Measurements from ENCODE around the gene EML4.
A peak's percentile ranks its signal among the peaks of the same experiment; 100 is the strongest.

Gene EML4

GRCh38 chr2:42238644-42239288 is 69.6 kb downstream of the EML4 start:
- H3K4me3 Mint-ChIP-seq: no peak overlapping the region
- H3K27me3 Mint-ChIP-seq: no peaks in the 10 kb centered on the region
- H3K36me3 Mint-ChIP-seq: peaks cover 2% of the 10 kb centered on the region
- no peak overlapping the region for H3K27ac Mint-ChIP-seq
- peaks cover 86% of the 10 kb centered on the region for H3K4me1 Mint-ChIP-seq
- H3K9me3 Mint-ChIP-seq: no peaks in the 10 kb centered on the region

- H3K4me1 Mint-ChIP-seq: peaks cover 85% of the 10 kb centered on the region
- peaks cover 2% of the 10 kb centered on the region for H3K36me3 Mint-ChIP-seq
- no peaks in the 10 kb centered on the region for H3K27me3 Mint-ChIP-seq
- H3K9me3 Mint-ChIP-seq: no peaks in the 10 kb centered on the region
- no peak overlapping the region for H3K4me3 Mint-ChIP-seq
- H3K27ac Mint-ChIP-seq: peak overlapping the region; percentile 88
Observed at GRCh38 chr2:42239289-42239661, 70.1 kb downstream of the EML4 start.

- peak overlapping the region; percentile 88 for H3K27ac Mint-ChIP-seq
- H3K4me1 Mint-ChIP-seq: peaks cover 89% of the 10 kb centered on the region
- peak overlapping the region; percentile 54 for H3K4me3 Mint-ChIP-seq
- H3K9me3 Mint-ChIP-seq: no peaks in the 10 kb centered on the region
- H3K27me3 Mint-ChIP-seq: no peaks in the 10 kb centered on the region
- H3K36me3 Mint-ChIP-seq: peaks cover 6% of the 10 kb centered on the region
Observed at GRCh38 chr2:42239811-42240210, 70.7 kb downstream of the EML4 start.

- no peak overlapping the region for H3K4me3 Mint-ChIP-seq
- peak overlapping the region; percentile 90 for H3K27ac Mint-ChIP-seq
- peaks cover 81% of the 10 kb centered on the region for H3K4me1 Mint-ChIP-seq
- no peaks in the 10 kb centered on the region for H3K27me3 Mint-ChIP-seq
- peaks cover 12% of the 10 kb centered on the region for H3K36me3 Mint-ChIP-seq
- H3K9me3 Mint-ChIP-seq: no peaks in the 10 kb centered on the region
Observed at GRCh38 chr2:42241517-42241916, 72.4 kb downstream of the EML4 start.

DNA sequence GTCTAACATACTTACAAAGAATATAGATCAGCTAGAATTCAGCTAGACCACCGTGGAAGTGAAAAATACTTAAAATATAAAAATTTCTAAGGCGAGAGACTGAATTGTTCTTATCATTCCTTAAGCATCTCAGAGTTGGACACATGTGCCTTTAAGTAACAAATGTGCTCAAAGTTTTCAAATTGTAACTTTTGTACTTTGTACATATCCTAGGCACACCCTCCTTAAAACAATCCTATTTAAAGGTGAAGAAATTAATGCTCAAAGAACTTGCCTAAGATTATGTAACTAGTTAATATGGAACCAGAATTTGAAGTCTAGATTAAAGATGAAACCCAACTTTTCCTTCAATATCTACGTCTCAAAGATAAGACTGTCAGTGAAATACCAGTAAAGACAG is 74.1 kb downstream of the EML4 start:
- no peaks in the 10 kb centered on the region for H3K27me3 Mint-ChIP-seq
- H3K36me3 Mint-ChIP-seq: peaks cover 15% of the 10 kb centered on the region
- peak overlapping the region; percentile 9 for H3K27ac Mint-ChIP-seq
- H3K9me3 Mint-ChIP-seq: no peaks in the 10 kb centered on the region
- H3K4me1 Mint-ChIP-seq: peaks cover 73% of the 10 kb centered on the region
- H3K4me3 Mint-ChIP-seq: no peak overlapping the region

DNA sequence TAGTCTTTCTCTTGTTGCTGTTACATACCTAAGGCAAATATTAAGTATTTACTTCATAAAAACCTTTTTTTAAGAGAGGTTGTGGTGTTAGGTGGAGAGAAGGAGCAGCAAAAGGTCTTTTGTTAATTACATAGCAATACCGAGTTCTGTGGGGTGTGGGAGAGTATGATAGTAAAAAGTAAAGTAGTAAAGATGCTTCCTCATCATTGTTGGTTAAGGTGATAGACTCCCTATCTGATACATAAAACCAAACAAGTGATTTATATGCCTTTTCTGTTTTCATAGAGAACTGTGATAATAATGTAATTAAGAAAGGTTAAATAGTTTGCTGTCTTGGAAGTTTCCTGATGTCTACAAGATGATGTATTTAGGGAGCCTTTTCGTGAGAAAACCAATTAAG is 75.4 kb downstream of the EML4 start:
- Mint-ChIP-seq H3K4me1 (peaks cover 73% of the 10 kb centered on the region), H3K4me3 (no peak overlapping the region), H3K9me3 (no peaks in the 10 kb centered on the region), H3K27me3 (no peaks in the 10 kb centered on the region), H3K36me3 (peaks cover 15% of the 10 kb centered on the region), H3K27ac (peak overlapping the region; percentile 36)

- H3K36me3 Mint-ChIP-seq: peaks cover 15% of the 10 kb centered on the region
- H3K27ac Mint-ChIP-seq: no peak overlapping the region
- H3K4me1 Mint-ChIP-seq: peaks cover 73% of the 10 kb centered on the region
- H3K4me3 Mint-ChIP-seq: no peak overlapping the region
- H3K27me3 Mint-ChIP-seq: no peaks in the 10 kb centered on the region
- H3K9me3 Mint-ChIP-seq: no peaks in the 10 kb centered on the region
Observed at GRCh38 chr2:42245396-42245795, 76.2 kb downstream of the EML4 start.

GRCh38 chr2:42246562-42246961 is 77.4 kb downstream of the EML4 start:
- Mint-ChIP-seq H3K9me3 (no peaks in the 10 kb centered on the region), H3K4me1 (peaks cover 73% of the 10 kb centered on the region), H3K27ac (no peak overlapping the region), H3K4me3 (no peak overlapping the region), H3K36me3 (peaks cover 17% of the 10 kb centered on the region), H3K27me3 (no peaks in the 10 kb centered on the region)

DNA sequence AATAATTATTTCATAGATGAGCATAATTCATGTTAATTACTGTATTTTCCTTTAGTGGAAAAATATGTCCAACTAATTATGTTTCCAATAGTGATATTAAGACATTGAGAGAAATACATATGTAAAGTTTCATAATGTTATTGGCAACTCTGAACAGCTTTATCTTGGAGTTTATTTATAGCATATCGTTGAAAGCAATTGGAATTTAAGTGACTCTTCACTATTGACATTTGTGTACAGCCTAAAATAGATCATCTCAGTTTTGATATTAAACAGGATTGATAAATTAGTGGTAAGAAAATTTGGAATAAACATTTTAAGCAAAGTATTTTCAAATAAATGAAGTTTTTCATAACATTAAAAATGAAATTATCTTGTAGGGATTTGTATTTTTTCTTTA is 79.7 kb downstream of the EML4 start:
- Mint-ChIP-seq H3K4me3 (no peak overlapping the region), H3K27me3 (no peaks in the 10 kb centered on the region), H3K27ac (no peak overlapping the region), H3K9me3 (no peaks in the 10 kb centered on the region), H3K36me3 (peaks cover 17% of the 10 kb centered on the region), H3K4me1 (peaks cover 73% of the 10 kb centered on the region)

- H3K36me3 Mint-ChIP-seq: peaks cover 18% of the 10 kb centered on the region
- H3K27ac Mint-ChIP-seq: no peak overlapping the region
- H3K4me1 Mint-ChIP-seq: peaks cover 74% of the 10 kb centered on the region
- H3K9me3 Mint-ChIP-seq: no peaks in the 10 kb centered on the region
- no peak overlapping the region for H3K4me3 Mint-ChIP-seq
- H3K27me3 Mint-ChIP-seq: no peaks in the 10 kb centered on the region
Observed at GRCh38 chr2:42249284-42249683, 80.1 kb downstream of the EML4 start.

DNA sequence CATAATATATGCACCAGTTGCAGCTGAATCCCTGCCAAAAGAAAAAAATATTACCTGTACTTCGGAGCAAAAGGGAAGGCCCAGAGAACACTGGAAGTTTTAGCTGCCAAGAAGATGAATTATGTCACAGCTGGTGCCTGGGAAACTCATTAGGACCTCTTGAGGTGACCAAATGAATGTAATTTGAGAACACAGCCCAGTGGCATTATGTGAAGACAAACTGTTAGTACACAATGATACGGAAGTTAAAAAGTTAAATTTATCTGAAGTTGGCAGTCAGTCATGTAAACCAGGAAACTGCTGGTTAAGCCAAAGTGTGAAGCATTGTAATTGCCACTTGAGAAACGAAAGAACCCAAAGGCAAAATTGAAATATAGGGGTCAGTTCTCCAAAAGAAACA is 80.7 kb downstream of the EML4 start:
- H3K27me3 Mint-ChIP-seq: no peaks in the 10 kb centered on the region
- peaks cover 75% of the 10 kb centered on the region for H3K4me1 Mint-ChIP-seq
- no peak overlapping the region for H3K27ac Mint-ChIP-seq
- no peak overlapping the region for H3K4me3 Mint-ChIP-seq
- peaks cover 19% of the 10 kb centered on the region for H3K36me3 Mint-ChIP-seq
- H3K9me3 Mint-ChIP-seq: no peaks in the 10 kb centered on the region

GRCh38 chr2:42250925-42251324 is 81.8 kb downstream of the EML4 start:
- H3K4me1 Mint-ChIP-seq: peaks cover 84% of the 10 kb centered on the region

DNA sequence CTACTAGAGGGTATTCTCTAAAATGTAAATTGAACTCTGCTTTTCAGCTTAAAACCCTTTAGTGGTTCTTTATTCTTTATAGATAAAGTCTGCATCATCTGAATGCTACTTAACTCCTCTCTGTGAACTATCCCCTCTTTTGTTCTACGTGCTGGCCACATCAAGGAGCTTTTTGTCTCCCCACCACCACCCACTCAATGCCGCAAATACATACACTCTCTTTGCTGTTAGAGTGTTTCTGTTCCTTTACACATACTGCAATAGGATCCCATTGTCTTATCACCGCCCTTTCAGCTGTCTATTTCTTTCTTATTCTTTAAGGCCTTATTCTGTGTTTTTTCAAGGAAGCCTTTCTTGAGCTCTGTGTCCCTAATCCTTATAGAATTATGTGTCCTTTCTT is 83.3 kb downstream of the EML4 start:
- Mint-ChIP-seq H3K4me3 (no peak overlapping the region), H3K9me3 (no peaks in the 10 kb centered on the region), H3K36me3 (peaks cover 8% of the 10 kb centered on the region), H3K27ac (peak overlapping the region; percentile 71), H3K4me1 (peaks cover 87% of the 10 kb centered on the region), H3K27me3 (no peaks in the 10 kb centered on the region)

More at GRCh38 chr2:42250925-42251324, 81.8 kb downstream of the EML4 start:
- no peak overlapping the region for H3K27ac Mint-ChIP-seq
- no peaks in the 10 kb centered on the region for H3K27me3 Mint-ChIP-seq
- peaks cover 19% of the 10 kb centered on the region for H3K36me3 Mint-ChIP-seq
- no peaks in the 10 kb centered on the region for H3K9me3 Mint-ChIP-seq
- H3K4me3 Mint-ChIP-seq: no peak overlapping the region

- no peaks in the 10 kb centered on the region for H3K9me3 Mint-ChIP-seq
- no peak overlapping the region for H3K4me3 Mint-ChIP-seq
- H3K27me3 Mint-ChIP-seq: no peaks in the 10 kb centered on the region
- peaks cover 79% of the 10 kb centered on the region for H3K4me1 Mint-ChIP-seq
- peaks cover 8% of the 10 kb centered on the region for H3K36me3 Mint-ChIP-seq
- peak overlapping the region; percentile 79 for H3K27ac Mint-ChIP-seq
Observed at GRCh38 chr2:42254186-42254895, 85.2 kb downstream of the EML4 start.

- no peak overlapping the region for H3K27ac Mint-ChIP-seq
- H3K4me1 Mint-ChIP-seq: peaks cover 57% of the 10 kb centered on the region
- peak overlapping the region; percentile 27 for H3K4me3 Mint-ChIP-seq
- peaks cover 7% of the 10 kb centered on the region for H3K36me3 Mint-ChIP-seq
- H3K9me3 Mint-ChIP-seq: no peaks in the 10 kb centered on the region
- no peaks in the 10 kb centered on the region for H3K27me3 Mint-ChIP-seq
Observed at GRCh38 chr2:42256505-42256904, 87.4 kb downstream of the EML4 start.

DNA sequence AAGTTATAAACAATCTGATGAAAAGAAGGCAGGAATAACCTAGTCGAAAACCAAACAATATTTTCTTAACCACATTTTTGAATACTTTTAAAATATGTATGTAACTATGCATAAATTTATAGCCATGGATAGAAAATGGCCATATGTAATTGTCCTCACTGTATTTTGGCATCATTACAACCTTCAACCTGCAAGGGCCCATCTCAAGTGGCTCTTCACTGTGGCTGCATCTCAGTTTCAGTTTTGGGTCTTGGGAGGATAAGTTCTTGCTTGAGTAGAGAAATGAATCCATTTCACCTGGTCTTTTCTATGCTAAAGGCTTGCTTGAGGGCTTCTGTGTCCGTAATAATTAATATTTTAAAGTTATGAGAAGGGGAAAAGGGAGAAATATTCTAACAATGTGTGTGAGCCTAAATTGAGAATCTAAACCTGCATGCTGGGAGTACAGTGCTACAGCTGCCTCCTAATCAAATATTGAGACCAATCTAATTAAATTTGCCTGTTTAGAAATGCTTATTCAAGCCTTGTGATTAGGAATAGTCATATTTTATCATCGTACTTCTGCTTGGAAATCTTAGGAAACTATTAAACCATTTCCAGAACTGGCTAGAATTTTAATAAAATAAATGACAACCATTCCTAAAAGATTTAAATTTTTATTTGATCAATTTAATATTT is 92.5 kb downstream of the EML4 start:
- Mint-ChIP-seq H3K4me3 (no peak overlapping the region), H3K27me3 (no peaks in the 10 kb centered on the region), H3K9me3 (no peaks in the 10 kb centered on the region), H3K4me1 (peaks cover 13% of the 10 kb centered on the region), H3K36me3 (peaks cover 7% of the 10 kb centered on the region), H3K27ac (no peak overlapping the region)
